Breast epithelium (tissue), 4 donors: ENCODE results near the gene BMX. TPM values are rescaled to one million over a fixed set of nuclear protein-coding genes. Genes with fewer than 3 reads are reported as not detected.
A peak's percentile ranks its signal among the peaks of the same experiment; 100 is the strongest.

Experiments
- DNase-seq, 2 donors: peaks; one replicate each; pipeline ENCODE4 v3.0.0-alpha.2; 2019; ENCODE audit warnings: low spot score in 2 of 2
- H3K27ac ChIP-seq, 2 donors: fragments of 200-600 bp; sonication (generic) in 1 of 2; one replicate each; pipeline ENCODE4 v1.5.1; 2016 to 2019; ENCODE audit warnings: mild to moderate bottlenecking in 1 of 2
- H3K27me3 ChIP-seq, 2 donors: fragments of 200-600 bp; sonication (generic) in 1 of 2; one replicate each; pipeline versions ENCODE4 v1.5.1 to v1.6.0; 2017 to 2019; ENCODE audit warnings: control low read depth in 1 of 2, mild to moderate bottlenecking in 1 of 2
- H3K36me3 ChIP-seq: fragments of 200-600 bp; one replicate; pipeline ENCODE4 v1.5.1; 2019
- H3K4me1 ChIP-seq, 2 donors: fragments of 200-600 bp; sonication (generic); one replicate each; pipeline ENCODE4 v1.5.1; 2016 to 2019; ENCODE audit warnings: control low read depth in 1 of 2
- H3K4me3 ChIP-seq, 3 donors: fragments of 200-600 bp; sonication (generic); 1 replicate in 2 of 3; 2 replicates in 1 of 3; pipeline ENCODE4 v1.5.1; 2016 to 2019; ENCODE audit warnings: mild to moderate bottlenecking in 3 of 3, moderate library complexity in 2 of 3
- H3K9me3 ChIP-seq, 2 donors: fragments of 200-600 bp; sonication (generic) in 1 of 2; one replicate each; pipeline ENCODE4 v1.5.1; 2016 to 2019; ENCODE audit warnings: control low read depth in 1 of 2
- POLR2A ChIP-seq: fragments of 450-650 bp; IDR thresholded peaks from one replicate; pipeline ENCODE4 v1.6.1; 2016; ENCODE audit warnings: antibody characterized with exemption, mild to moderate bottlenecking, moderate library complexity
- POLR2AphosphoS5 ChIP-seq, 3 donors: sonication (generic); formaldehyde crosslinking; IDR thresholded peaks; one replicate each; pipeline ENCODE4 v1.6.1; 2017; ENCODE audit warnings: antibody characterized with exemption in 3 of 3
- intact Hi-C: fragments of 100-400 bp; cut with DNase I; formaldehyde crosslinking; loops from one replicate; pipeline ENCODE4 v1.15.1; 2023; ENCODE audit warnings: low total_unique reads
- total RNA-seq, 3 donors: library from RNA; depleted of rRNA; stranded (reverse); fragments of >200 nt; gene quantifications; one replicate each; pipeline ENCODE4 v1.1.0, GENCODE V29; 2016
- TF ChIP-seq, protein P1 (sequence below), 3 donors: fragments of 450-650 bp; IDR thresholded peaks; one replicate each; pipeline ENCODE4 v1.5.1; 2016 to 2017; ENCODE audit warnings: antibody characterized with exemption in 3 of 3, mild to moderate bottlenecking in 3 of 3, moderate library complexity in 3 of 3

BMX gene
- total RNA-seq, 3 donors from 2014 or later = 2.3 to 4.2 (median 3.9) TPM

DNA sequence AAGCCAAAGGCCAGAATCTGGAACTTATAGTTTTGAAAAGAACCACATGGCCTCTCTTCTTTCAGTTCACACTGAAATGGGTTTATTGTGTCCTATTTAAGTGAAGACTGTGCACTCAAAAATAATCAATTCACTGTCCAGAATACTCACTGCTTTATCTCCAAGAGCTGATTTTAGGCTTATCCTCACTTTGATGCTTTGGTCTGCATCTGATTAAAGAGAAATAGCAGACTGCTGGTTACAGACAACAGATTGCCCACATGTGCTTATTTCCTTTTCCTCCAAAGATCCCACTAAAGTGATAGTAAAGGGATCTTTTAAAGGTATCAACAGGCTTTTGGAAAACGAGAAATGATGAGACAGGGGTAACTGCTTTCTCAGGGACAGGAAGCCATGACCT lies 69.5 kb downstream of the BMX start:
- intact Hi-C loops = no loop called here
- DNase-seq = no peak
- peaks cover 0 to 63% of the 10 kb centered on the region in 2 donors for H3K27me3 ChIP-seq

DNA sequence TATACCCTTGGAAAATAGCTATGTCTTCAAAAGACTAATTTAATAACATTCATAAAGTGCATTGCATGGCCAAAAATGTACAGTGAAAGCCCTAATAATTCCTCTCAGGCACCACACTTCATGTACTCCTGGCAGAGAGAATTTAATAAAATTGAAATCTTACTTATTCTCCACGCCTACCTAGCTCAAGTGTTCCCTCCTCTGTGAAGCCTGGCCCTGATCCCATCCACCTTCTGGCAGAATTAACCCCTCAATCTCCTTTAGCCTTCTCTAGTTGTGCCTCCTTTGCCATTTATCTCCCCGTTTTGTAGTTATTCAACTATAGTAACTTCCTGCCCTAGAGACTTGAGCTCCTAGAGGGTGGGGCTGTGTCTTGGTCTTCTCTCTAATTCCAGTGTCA lies 73.4 kb downstream of the BMX start:
- H3K36me3 ChIP-seq = no peaks in the 10 kb centered on the region
- TF ChIP-seq POLR2A (no peak), POLR2AphosphoS5 (IDR thresholded peaks at IDR 0.05) (no peak)
- TF ChIP-seq, protein P1, sequence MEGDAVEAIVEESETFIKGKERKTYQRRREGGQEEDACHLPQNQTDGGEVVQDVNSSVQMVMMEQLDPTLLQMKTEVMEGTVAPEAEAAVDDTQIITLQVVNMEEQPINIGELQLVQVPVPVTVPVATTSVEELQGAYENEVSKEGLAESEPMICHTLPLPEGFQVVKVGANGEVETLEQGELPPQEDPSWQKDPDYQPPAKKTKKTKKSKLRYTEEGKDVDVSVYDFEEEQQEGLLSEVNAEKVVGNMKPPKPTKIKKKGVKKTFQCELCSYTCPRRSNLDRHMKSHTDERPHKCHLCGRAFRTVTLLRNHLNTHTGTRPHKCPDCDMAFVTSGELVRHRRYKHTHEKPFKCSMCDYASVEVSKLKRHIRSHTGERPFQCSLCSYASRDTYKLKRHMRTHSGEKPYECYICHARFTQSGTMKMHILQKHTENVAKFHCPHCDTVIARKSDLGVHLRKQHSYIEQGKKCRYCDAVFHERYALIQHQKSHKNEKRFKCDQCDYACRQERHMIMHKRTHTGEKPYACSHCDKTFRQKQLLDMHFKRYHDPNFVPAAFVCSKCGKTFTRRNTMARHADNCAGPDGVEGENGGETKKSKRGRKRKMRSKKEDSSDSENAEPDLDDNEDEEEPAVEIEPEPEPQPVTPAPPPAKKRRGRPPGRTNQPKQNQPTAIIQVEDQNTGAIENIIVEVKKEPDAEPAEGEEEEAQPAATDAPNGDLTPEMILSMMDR (IDR thresholded peaks at IDR 0.05) = no peak
- no peak for DNase-seq
- H3K9me3 ChIP-seq = no peaks in the 10 kb centered on the region
- intact Hi-C loops = no loop called here
- H3K27ac ChIP-seq = no peak overlapping the region
- peaks cover 0 to 54% of the 10 kb centered on the region in 2 donors for H3K27me3 ChIP-seq
- no peak overlapping the region for H3K4me3 ChIP-seq
- no peaks in the 10 kb centered on the region for H3K4me1 ChIP-seq

More for the DNA sequence above, 69.5 kb downstream of the BMX start:
- Histone ChIP-seq H3K4me3 (no peak overlapping the region), H3K4me1 (no peaks in the 10 kb centered on the region), H3K9me3 (no peaks in the 10 kb centered on the region), H3K27ac (no peak overlapping the region), H3K36me3 (no peaks in the 10 kb centered on the region)
- TF ChIP-seq POLR2A = no peak
- TF ChIP-seq, protein P1 (IDR thresholded peaks at IDR 0.05) = no peak
- TF ChIP-seq POLR2AphosphoS5 (IDR thresholded peaks at IDR 0.05) = no peak

DNA sequence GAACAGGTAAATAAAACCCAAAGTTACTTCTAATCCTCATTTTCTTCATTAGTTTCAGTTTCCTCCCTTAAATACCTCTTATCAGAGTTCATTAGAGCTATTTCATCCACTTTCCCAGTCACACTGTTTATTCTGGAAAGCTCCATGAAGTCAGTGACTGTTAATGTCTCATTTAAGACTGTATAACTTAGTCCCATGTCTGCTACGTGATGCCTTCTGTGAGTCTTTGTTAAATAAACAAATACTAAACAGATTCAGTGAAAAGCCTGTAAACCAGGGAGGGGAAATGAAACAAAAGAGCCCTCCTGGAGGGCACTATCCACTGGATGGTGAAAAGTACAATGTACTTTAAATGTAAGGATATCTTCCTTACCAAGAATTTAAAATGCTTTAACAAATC lies 75.4 kb downstream of the BMX start:
- H3K27ac ChIP-seq = no peak overlapping the region
- intact Hi-C loops = no loop called here

DNA sequence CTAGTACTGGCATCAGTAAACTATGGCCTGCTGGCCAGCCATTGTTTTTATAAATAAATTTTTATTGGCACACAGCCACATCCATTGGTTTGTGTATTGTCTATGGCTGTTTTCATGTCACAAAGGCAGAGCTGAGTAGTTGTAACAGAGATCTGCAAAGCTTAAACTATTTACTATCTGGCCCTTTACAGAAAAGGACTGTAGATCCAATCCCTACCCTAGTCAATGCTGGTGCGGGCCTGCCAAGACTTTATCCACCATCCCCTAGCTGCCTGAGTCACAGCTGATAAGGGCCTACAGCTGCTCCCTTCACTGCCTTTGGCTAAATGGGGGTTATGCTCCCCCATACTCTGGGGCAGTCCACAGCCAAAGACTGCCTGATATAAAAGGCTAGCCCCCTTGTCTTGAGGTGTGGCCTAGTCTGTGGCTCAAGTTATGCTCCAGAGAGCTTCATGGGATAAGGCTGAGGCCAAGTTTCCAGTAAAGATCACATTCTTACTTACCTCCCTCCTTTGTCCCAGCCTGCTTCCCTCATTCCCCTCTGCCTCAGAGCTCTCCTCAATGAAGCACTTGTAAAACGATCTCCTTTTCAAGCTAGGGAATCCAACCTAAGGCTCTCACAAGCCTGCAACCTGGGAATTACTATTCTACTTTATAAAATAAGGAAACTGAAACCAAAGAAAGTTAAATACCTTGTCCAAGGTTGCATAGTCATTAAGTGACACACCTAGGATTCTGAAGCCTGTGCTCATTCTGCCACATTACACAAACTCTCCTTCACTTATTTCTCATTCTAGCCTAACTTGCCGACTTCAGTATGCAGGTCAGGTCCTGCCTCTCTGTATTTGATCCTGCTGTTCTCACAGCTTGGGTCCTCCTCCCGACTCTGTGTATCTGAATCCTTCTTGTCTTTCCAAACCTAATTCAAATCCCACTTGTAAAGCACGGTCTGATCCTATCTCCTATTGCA lies 79.5 kb downstream of the BMX start:
- no peak for TF ChIP-seq POLR2AphosphoS5 (IDR thresholded peaks at IDR 0.05)
- TF ChIP-seq POLR2A = no peak
- TF ChIP-seq, protein P1 (IDR thresholded peaks at IDR 0.05) = no peak

More for the DNA sequence above, 75.4 kb downstream of the BMX start:
- peaks cover 0 to 53% of the 10 kb centered on the region in 2 donors for H3K27me3 ChIP-seq
- H3K36me3 ChIP-seq = no peaks in the 10 kb centered on the region
- no peak for DNase-seq
- H3K4me1 ChIP-seq = no peaks in the 10 kb centered on the region
- no peak overlapping the region for H3K4me3 ChIP-seq
- TF ChIP-seq POLR2AphosphoS5 (IDR thresholded peaks at IDR 0.05) = no peak
- TF ChIP-seq POLR2A = no peak
- TF ChIP-seq, protein P1 (IDR thresholded peaks at IDR 0.05) = no peak
- H3K9me3 ChIP-seq = no peaks in the 10 kb centered on the region

DNA sequence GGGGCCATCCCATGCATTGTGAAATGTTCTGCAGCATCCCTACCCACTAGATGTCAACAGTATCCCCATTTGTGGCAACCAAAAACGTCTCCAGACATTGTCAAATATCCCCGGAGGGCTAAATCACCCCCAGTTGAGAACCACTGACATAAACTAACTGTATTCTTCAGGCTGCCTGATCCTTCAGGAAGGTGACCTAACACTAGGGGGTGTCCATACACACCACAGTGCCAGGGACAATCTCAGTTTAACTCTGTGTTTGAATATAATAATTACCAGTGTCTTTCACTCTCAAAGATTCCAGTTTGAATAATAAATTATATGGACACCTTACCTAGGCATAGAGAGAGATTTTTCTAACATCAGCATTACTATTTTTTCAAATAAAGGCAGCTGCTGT lies 93.8 kb downstream of the BMX start:
- no peak overlapping the region for H3K4me3 ChIP-seq

More for the DNA sequence above, 79.5 kb downstream of the BMX start:
- no peak for DNase-seq
- H3K9me3 ChIP-seq = no peaks in the 10 kb centered on the region
- peak overlapping the region in 1 of 2 donors; percentile 25 for H3K27ac ChIP-seq
- H3K4me1 ChIP-seq = no peaks in the 10 kb centered on the region
- H3K4me3 ChIP-seq = no peak overlapping the region
- intact Hi-C loops = no loop called here
- peaks cover 0 to 32% of the 10 kb centered on the region in 2 donors for H3K27me3 ChIP-seq
- no peaks in the 10 kb centered on the region for H3K36me3 ChIP-seq

More for the DNA sequence above, 93.8 kb downstream of the BMX start:
- Histone ChIP-seq H3K27ac (no peak overlapping the region), H3K27me3 (peaks cover 0 to 32% of the 10 kb centered on the region in 2 donors), H3K36me3 (no peaks in the 10 kb centered on the region), H3K4me1 (no peaks in the 10 kb centered on the region), H3K9me3 (no peaks in the 10 kb centered on the region)
- DNase-seq = no peak
- intact Hi-C loops = no loop called here
- TF ChIP-seq POLR2AphosphoS5 (IDR thresholded peaks at IDR 0.05) = no peak
- TF ChIP-seq POLR2A = no peak
- TF ChIP-seq, protein P1 (IDR thresholded peaks at IDR 0.05) = no peak
